HFFc6 (cell line): ENCODE results near the gene FLCN. TPM values are rescaled to one million over a fixed set of nuclear protein-coding genes. Genes with fewer than 3 reads are reported as not detected.

Experiments
- DNase-seq: peaks from one replicate; pipeline ENCODE4 v3.0.0-alpha.2; 2018
- H3K27ac Mint-ChIP-seq: 2 replicates; pipeline ENCODE4 v1.8.0; 2020; ENCODE audit warnings: mild to moderate bottlenecking, mixed read lengths
- H3K27me3 Mint-ChIP-seq: 2 replicates; pipeline ENCODE4 v1.8.0; 2021; ENCODE audit warnings: mild to moderate bottlenecking, moderate library complexity, mixed read lengths; ENCODE audit not compliant: insufficient read depth
- H3K36me3 Mint-ChIP-seq: 2 replicates; pipeline ENCODE4 v1.8.0; 2021; ENCODE audit warnings: low read depth, mixed read lengths
- H3K4me1 Mint-ChIP-seq: 2 replicates; pipeline ENCODE4 v1.8.0; 2020; ENCODE audit warnings: low read depth, mixed read lengths
- H3K4me3 Mint-ChIP-seq: 2 replicates; pipeline ENCODE4 v1.8.0; 2020; ENCODE audit warnings: mild to moderate bottlenecking, moderate library complexity, mixed read lengths
- H3K9me3 Mint-ChIP-seq: 2 replicates; pipeline ENCODE4 v1.8.0; 2020; ENCODE audit warnings: mild to moderate bottlenecking, mixed read lengths
- total RNA-seq, 6 experiments: library from RNA; stranded (reverse); fragmentation: NEBNext Ultra II Directional; extraction: Animal tissue kit (Norgen Biotek cat#: 25700); gene quantifications; 2 replicates in 1 of 6; 3 replicates in 5 of 6; pipeline ENCODE4 v1.2.3, GENCODE V29; 2021
- TF ChIP-seq, protein P1 (sequence below): fragments of 200-600 bp; sonication (generic); IDR thresholded peaks from 2 replicates; pipeline ENCODE4 v1.5.0; 2021; ENCODE audit warnings: antibody characterized with exemption, mild to moderate bottlenecking

FLCN gene
- total RNA-seq, 6 experiments from 2014 or later: 15.8 to 19.2 (median 17.3) TPM

DNA sequence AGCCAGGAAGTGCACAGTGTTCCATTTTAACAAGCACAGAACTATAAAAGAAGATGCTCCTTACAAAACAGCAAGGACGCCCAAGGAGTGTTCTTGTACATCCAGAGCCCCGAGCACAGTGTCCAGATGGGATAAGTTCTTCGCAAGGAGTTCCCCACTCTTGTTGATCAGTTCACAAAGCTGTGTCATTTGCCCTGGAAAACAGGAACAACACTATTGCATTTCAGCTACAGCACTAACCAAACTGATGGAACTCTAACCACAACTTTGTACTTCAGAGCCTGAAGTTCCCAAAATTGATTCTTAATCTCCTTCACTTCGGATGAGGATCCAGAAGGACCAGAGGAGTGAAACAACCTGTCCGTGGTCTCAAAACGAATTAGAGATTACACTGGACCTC, 39.0 kb upstream of the FLCN start:
- Mint-ChIP-seq H3K36me3 (peaks cover 14% of the 10 kb centered on the region; the same call in 1 of the 2 replicates), H3K27ac (0 out of 2 replicates have a peak overlapping the region, but pooled peaks have one; percentile 16), H3K4me1 (peaks cover 24% of the 10 kb centered on the region), H3K4me3 (no peak overlapping the region), H3K9me3 (no peaks in the 10 kb centered on the region), H3K27me3 (no peaks in the 10 kb centered on the region; the same call in 1 of the 2 replicates)
- TF ChIP-seq, protein P1, sequence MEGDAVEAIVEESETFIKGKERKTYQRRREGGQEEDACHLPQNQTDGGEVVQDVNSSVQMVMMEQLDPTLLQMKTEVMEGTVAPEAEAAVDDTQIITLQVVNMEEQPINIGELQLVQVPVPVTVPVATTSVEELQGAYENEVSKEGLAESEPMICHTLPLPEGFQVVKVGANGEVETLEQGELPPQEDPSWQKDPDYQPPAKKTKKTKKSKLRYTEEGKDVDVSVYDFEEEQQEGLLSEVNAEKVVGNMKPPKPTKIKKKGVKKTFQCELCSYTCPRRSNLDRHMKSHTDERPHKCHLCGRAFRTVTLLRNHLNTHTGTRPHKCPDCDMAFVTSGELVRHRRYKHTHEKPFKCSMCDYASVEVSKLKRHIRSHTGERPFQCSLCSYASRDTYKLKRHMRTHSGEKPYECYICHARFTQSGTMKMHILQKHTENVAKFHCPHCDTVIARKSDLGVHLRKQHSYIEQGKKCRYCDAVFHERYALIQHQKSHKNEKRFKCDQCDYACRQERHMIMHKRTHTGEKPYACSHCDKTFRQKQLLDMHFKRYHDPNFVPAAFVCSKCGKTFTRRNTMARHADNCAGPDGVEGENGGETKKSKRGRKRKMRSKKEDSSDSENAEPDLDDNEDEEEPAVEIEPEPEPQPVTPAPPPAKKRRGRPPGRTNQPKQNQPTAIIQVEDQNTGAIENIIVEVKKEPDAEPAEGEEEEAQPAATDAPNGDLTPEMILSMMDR: no peak
- no peak for DNase-seq

DNA sequence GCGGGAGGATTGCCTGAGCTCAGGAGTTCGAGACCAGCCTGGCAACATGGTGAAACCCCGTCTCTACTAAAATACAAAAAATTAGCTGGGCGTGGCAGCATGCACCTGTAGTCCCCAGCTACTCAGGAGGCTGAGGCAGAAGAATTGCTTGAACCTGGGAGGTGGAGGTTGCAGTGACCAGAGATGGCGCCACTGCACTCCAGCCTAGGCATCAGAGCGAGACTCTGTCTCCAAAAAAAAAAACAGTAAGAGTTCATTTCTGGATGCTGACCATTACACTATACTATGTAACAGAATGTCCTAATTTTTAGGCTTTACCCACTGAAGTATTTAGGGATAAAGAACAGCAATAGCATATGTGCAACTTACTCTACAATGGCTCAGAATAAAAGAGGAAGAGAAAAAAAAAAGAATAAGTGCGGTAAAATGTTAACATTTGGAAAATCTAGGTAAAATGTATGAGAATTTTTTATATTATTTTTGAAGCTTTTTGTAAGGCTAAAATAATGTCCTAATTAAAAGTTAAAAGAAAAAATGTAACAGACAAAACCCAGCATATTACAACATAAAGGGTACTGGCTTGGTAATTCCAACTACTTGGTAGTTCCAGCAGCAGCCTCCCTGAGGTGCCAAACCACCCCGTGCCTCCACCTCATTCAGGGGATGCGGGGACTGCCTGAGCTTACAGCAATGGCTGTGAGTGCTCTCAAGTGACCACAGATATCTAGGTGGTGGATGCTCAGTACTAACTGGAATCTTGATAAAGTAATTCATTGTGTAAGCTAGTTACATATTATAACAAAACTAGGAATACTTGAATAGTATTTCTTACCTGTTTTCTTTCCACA, 33.2 kb upstream of the FLCN start:
- Mint-ChIP-seq H3K9me3 (no peaks in the 10 kb centered on the region), H3K36me3 (peaks cover 22% of the 10 kb centered on the region; the same call in 1 of the 2 replicates), H3K4me1 (no peaks in the 10 kb centered on the region), H3K27ac (no peak overlapping the region), H3K4me3 (no peak overlapping the region), H3K27me3 (no peaks in the 10 kb centered on the region)
- TF ChIP-seq, protein P1: peak; percentile 55
- no peak for DNase-seq

DNA sequence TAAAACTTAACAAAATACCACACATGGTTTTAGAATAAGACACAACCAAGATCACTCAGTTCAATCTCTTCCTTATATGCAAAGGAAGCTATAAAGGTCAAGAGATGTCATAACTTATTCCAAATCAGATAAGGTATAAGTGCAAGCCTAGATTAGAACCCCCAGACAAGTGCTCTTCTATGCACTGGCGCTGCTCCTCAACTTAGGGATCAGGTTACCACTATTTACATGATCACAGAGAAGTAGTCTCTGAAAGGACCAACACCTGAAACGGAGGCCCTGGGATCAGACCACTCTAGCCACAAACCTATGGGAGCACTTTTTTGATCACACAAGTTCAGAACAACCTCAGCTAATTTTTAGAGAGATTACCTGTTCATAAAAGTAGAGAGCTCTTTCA, 27.5 kb upstream of the FLCN start:
- no peak overlapping the region for H3K27ac Mint-ChIP-seq
- H3K27me3 Mint-ChIP-seq: no peaks in the 10 kb centered on the region
- TF ChIP-seq, protein P1: no peak

DNA sequence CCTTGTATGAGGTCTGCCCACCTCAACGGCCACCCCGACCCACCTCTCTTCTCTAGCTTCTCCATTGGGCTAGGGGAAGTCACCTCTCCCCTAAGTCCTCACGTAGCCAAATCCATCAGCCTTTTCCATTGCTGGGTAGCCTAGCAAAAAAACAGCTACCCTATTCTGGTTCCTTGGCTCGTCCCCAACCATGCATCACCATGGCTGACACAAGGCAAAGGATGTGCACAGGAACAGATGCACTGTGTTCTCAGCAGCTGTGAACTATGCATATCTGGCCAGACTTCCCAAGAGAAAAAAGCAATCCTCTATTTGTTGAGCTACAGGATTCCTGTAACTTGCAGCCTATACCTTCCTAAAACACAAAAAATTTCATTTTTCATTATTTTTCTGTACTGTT, 22.0 kb upstream of the FLCN start:
- Mint-ChIP-seq H3K4me3 (no peak overlapping the region), H3K9me3 (no peaks in the 10 kb centered on the region), H3K27me3 (no peaks in the 10 kb centered on the region), H3K4me1 (no peaks in the 10 kb centered on the region), H3K27ac (no peak overlapping the region), H3K36me3 (peaks cover 27% of the 10 kb centered on the region)
- DNase-seq: no peak
- TF ChIP-seq, protein P1: no peak

More for the DNA sequence above, 27.5 kb upstream of the FLCN start:
- no peak for DNase-seq
- Mint-ChIP-seq H3K36me3 (peaks cover 24% of the 10 kb centered on the region), H3K4me1 (no peaks in the 10 kb centered on the region), H3K9me3 (no peaks in the 10 kb centered on the region), H3K4me3 (no peak overlapping the region)

DNA sequence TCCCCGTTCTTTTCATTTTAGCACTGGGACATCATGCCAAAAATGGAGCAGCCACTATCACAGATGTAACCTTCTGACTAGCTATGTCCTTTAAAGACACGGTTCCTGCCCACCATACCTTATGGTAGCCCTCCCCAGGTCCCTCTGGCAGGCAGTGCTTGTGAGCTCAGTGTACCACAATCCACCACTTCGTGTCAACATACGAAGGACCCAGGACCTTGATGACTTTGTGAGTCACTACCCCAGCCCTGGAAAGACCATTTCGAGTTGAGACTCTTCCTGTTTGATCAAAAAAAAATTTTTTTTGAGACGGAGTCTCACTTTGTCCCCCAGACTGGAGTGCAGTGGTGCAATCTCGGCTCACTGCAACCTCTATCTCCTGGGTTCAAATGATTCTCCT, 21.0 kb upstream of the FLCN start:
- TF ChIP-seq, protein P1: no peak
- no peak for DNase-seq
- Mint-ChIP-seq H3K36me3 (peaks cover 29% of the 10 kb centered on the region), H3K27me3 (no peaks in the 10 kb centered on the region), H3K9me3 (no peaks in the 10 kb centered on the region), H3K4me3 (no peak overlapping the region), H3K4me1 (no peaks in the 10 kb centered on the region), H3K27ac (no peak overlapping the region)
